ENCODE measurements around the gene CD74.

- TF ChIP-seq CTCF (conservative IDR thresholded peaks at IDR 0.05; ENCODE audit: low read depth, low read length): no peak
- no peak for TF ChIP-seq EZH2phosphoT487 (IDR thresholded peaks at IDR 0.05; ENCODE audit: borderline replicate concordance, low read length)
Measured at GRCh38 chr5:150386024-150386855, 26.5 kb downstream of the CD74 start.

Data from PC-3 (cell line).